ENCODE results near the gene RCAN2. TPM values are rescaled to one million over a fixed set of nuclear protein-coding genes. Genes with fewer than 3 reads are reported as not detected.

RCAN2 gene
- polyA plus RNA-seq, 1 donor from 2014 or later: 37.4 TPM

- no peaks in the 10 kb centered on the region for H3K79me2 ChIP-seq (replicated peaks; ENCODE audit: insufficient read depth, low read length)
- no peaks in the 10 kb centered on the region for H4K20me1 ChIP-seq (ENCODE audit: insufficient read depth)
- H3K36me3 ChIP-seq (ENCODE audit: insufficient read depth, low read length): no peaks in the 10 kb centered on the region
- no peak overlapping the region for H3K4me2 ChIP-seq (ENCODE audit: low read length)
- no peaks in the 10 kb centered on the region for H3K9me2 ChIP-seq (ENCODE audit: insufficient read depth, low read length)
- no peaks in the 10 kb centered on the region for H3K27me3 ChIP-seq (ENCODE audit: insufficient read depth, low read depth, low read length)
- H3K27ac ChIP-seq (ENCODE audit: low read length): no peak overlapping the region
- TF ChIP-seq POLR2AphosphoS5 (IDR thresholded peaks at IDR 0.05) (no peak), MXI1 (conservative IDR thresholded peaks at IDR 0.05; ENCODE audit: poor library complexity, severe bottlenecking) (no peak), EZH2 (IDR thresholded peaks at IDR 0.05; ENCODE audit: borderline replicate concordance, insufficient read depth, low read length, poor library complexity, severe bottlenecking) (no peak), RAD21 (conservative IDR thresholded peaks at IDR 0.05) (no peak), SMC3 (conservative IDR thresholded peaks at IDR 0.05; ENCODE audit: poor library complexity) (no peak), REST (IDR thresholded peaks at IDR 0.05; ENCODE audit: borderline replicate concordance) (no peak), TAF1 (IDR thresholded peaks at IDR 0.05; ENCODE audit: low read depth) (no peak), EP300 (conservative IDR thresholded peaks at IDR 0.05; ENCODE audit: poor library complexity, severe bottlenecking) (no peak)
- TF ChIP-seq, protein P1, sequence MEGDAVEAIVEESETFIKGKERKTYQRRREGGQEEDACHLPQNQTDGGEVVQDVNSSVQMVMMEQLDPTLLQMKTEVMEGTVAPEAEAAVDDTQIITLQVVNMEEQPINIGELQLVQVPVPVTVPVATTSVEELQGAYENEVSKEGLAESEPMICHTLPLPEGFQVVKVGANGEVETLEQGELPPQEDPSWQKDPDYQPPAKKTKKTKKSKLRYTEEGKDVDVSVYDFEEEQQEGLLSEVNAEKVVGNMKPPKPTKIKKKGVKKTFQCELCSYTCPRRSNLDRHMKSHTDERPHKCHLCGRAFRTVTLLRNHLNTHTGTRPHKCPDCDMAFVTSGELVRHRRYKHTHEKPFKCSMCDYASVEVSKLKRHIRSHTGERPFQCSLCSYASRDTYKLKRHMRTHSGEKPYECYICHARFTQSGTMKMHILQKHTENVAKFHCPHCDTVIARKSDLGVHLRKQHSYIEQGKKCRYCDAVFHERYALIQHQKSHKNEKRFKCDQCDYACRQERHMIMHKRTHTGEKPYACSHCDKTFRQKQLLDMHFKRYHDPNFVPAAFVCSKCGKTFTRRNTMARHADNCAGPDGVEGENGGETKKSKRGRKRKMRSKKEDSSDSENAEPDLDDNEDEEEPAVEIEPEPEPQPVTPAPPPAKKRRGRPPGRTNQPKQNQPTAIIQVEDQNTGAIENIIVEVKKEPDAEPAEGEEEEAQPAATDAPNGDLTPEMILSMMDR (IDR thresholded peaks at IDR 0.05; ENCODE audit: poor library complexity, severe bottlenecking): no peak
- H3K4me3 ChIP-seq (ENCODE audit: low read length): no peak overlapping the region
- H3K9ac ChIP-seq (ENCODE audit: low read length): no peak overlapping the region
- H3F3A ChIP-seq (ENCODE audit: insufficient read depth, low read length, poor library complexity, severe bottlenecking): no peaks in the 10 kb centered on the region
- H3K9me3 ChIP-seq (ENCODE audit: low read length): no peaks in the 10 kb centered on the region
- H2AFZ ChIP-seq (ENCODE audit: low read depth, low read length): no peak overlapping the region
Measured at GRCh38 chr6:46191961-46192360, 299.3 kb downstream of the RCAN2 start.

GRCh38 chr6:46190889-46191288, 300.4 kb downstream of the RCAN2 start:
- Histone ChIP-seq H4K20me1 (ENCODE audit: insufficient read depth) (no peaks in the 10 kb centered on the region), H3K4me2 (ENCODE audit: low read length) (no peak overlapping the region), H3K79me2 (replicated peaks; ENCODE audit: insufficient read depth, low read length) (no peaks in the 10 kb centered on the region), H3F3A (ENCODE audit: insufficient read depth, low read length, poor library complexity, severe bottlenecking) (no peaks in the 10 kb centered on the region), H3K9me2 (ENCODE audit: insufficient read depth, low read length) (no peaks in the 10 kb centered on the region), H3K4me3 (ENCODE audit: low read length) (no peak overlapping the region), H3K9ac (ENCODE audit: low read length) (no peak overlapping the region), H2AFZ (ENCODE audit: low read depth, low read length) (no peak overlapping the region), H3K9me3 (ENCODE audit: low read length) (no peaks in the 10 kb centered on the region), H3K27ac (ENCODE audit: low read length) (no peak overlapping the region), H3K36me3 (ENCODE audit: insufficient read depth, low read length) (no peaks in the 10 kb centered on the region), H3K27me3 (ENCODE audit: insufficient read depth, low read depth, low read length) (no peaks in the 10 kb centered on the region)
- no peak for TF ChIP-seq MXI1 (conservative IDR thresholded peaks at IDR 0.05; ENCODE audit: poor library complexity, severe bottlenecking)
- TF ChIP-seq SMC3 (conservative IDR thresholded peaks at IDR 0.05; ENCODE audit: poor library complexity): no peak
- TF ChIP-seq, protein P1 (IDR thresholded peaks at IDR 0.05; ENCODE audit: poor library complexity, severe bottlenecking): no peak
- TF ChIP-seq EZH2 (IDR thresholded peaks at IDR 0.05; ENCODE audit: borderline replicate concordance, insufficient read depth, low read length, poor library complexity, severe bottlenecking): no peak
- no peak for TF ChIP-seq TAF1 (IDR thresholded peaks at IDR 0.05; ENCODE audit: low read depth)
- TF ChIP-seq POLR2AphosphoS5 (IDR thresholded peaks at IDR 0.05): no peak
- no peak for TF ChIP-seq REST (IDR thresholded peaks at IDR 0.05; ENCODE audit: borderline replicate concordance)
- TF ChIP-seq RAD21 (conservative IDR thresholded peaks at IDR 0.05): no peak
- TF ChIP-seq EP300 (conservative IDR thresholded peaks at IDR 0.05; ENCODE audit: poor library complexity, severe bottlenecking): no peak
